ACC112 (cell line): Measurements from ENCODE around the gene DSC1.
"Not testable (repeated sequence)": the region's sequence is repeated elsewhere in the genome, so short reads cannot be mapped to it uniquely, and the experiment has no call there.

Experiments
- H2AFZ ChIP-seq: fragments of 200-600 bp; sonication (generic); one replicate; pipeline ENCODE4 v1.6.0; 2017; ENCODE audit warnings: antibody characterized with exemption, low read length; ENCODE audit not compliant: unreplicated experiment
- H3K27ac ChIP-seq: fragments of 200-600 bp; sonication (generic); 2 replicates; pipeline ENCODE4 v1.5.1; 2014; ENCODE audit warnings: low read depth, mild to moderate bottlenecking, antibody characterized with exemption, low read length, moderate library complexity
- H3K27me3 ChIP-seq: fragments of 200-600 bp; sonication (generic); 2 replicates; pipeline ENCODE4 v1.6.1; 2014; ENCODE audit warnings: mild to moderate bottlenecking, antibody characterized with exemption, low read length, moderate library complexity, mixed read lengths; ENCODE audit not compliant: insufficient read depth
- H3K36me3 ChIP-seq: fragments of 200-600 bp; sonication (generic); 2 replicates; pipeline ENCODE4 v1.6.1; 2016; ENCODE audit warnings: mild to moderate bottlenecking, antibody characterized with exemption, low read length, moderate library complexity, mixed read lengths; ENCODE audit not compliant: insufficient read depth
- H3K4me1 ChIP-seq: fragments of 200-600 bp; sonication (generic); one replicate; pipeline ENCODE4 v1.6.1; 2016; ENCODE audit warnings: low read length, mixed read lengths; ENCODE audit not compliant: insufficient read depth, unreplicated experiment, control insufficient read depth
- H3K4me3 ChIP-seq: fragments of 200-600 bp; sonication (generic); 2 replicates; pipeline ENCODE4 v1.5.1; 2014; ENCODE audit warnings: mild to moderate bottlenecking, low read depth, low read length
- H3K79me2 ChIP-seq: fragments of 200-600 bp; sonication (generic); one replicate; pipeline ENCODE4 v1.6.0; 2016; ENCODE audit warnings: low read length; ENCODE audit not compliant: control insufficient read depth, unreplicated experiment, insufficient read depth

The DSC1 gene

GRCh38 chr18:31143025-31143424 is 19.6 kb downstream of the DSC1 start:
- H3K4me1 ChIP-seq: no peaks in the 10 kb centered on the region
- H3K79me2 ChIP-seq: no peaks in the 10 kb centered on the region
- H3K4me3 ChIP-seq: no peak overlapping the region
- no peaks in the 10 kb centered on the region for H3K36me3 ChIP-seq
- no peak overlapping the region for H2AFZ ChIP-seq
- H3K27me3 ChIP-seq: no peaks in the 10 kb centered on the region
- no peak overlapping the region for H3K27ac ChIP-seq

- no peaks in the 10 kb centered on the region for H3K4me1 ChIP-seq
- no peaks in the 10 kb centered on the region for H3K79me2 ChIP-seq
- no peaks in the 10 kb centered on the region for H3K36me3 ChIP-seq
- H3K4me3 ChIP-seq: no peak overlapping the region
- H3K27ac ChIP-seq: no peak overlapping the region
- H2AFZ ChIP-seq: no peak overlapping the region
- no peaks in the 10 kb centered on the region for H3K27me3 ChIP-seq
These were observed 23.9 kb downstream of the DSC1 start for GRCh38 chr18:31138709-31139108.

- no peaks in the 10 kb centered on the region for H3K36me3 ChIP-seq
- H3K27me3 ChIP-seq: no peaks in the 10 kb centered on the region
- no peak overlapping the region for H3K27ac ChIP-seq
- H3K79me2 ChIP-seq: no peaks in the 10 kb centered on the region
- no peaks in the 10 kb centered on the region for H3K4me1 ChIP-seq
- no peak overlapping the region for H3K4me3 ChIP-seq
- no peak overlapping the region for H2AFZ ChIP-seq
These were observed 27.6 kb downstream of the DSC1 start for GRCh38 chr18:31134988-31135529.

- Histone ChIP-seq H3K79me2 (no peaks in the 10 kb centered on the region), H3K4me1 (no peaks in the 10 kb centered on the region), H3K36me3 (no peaks in the 10 kb centered on the region), H3K4me3 (no peak overlapping the region), H2AFZ (no peak overlapping the region), H3K27me3 (no peaks in the 10 kb centered on the region), H3K27ac (no peak overlapping the region)
These were observed 33.1 kb downstream of the DSC1 start for GRCh38 chr18:31129398-31130115.

GRCh38 chr18:31125878-31126277 is 36.8 kb downstream of the DSC1 start:
- no peak overlapping the region for H3K27ac ChIP-seq
- H3K4me1 ChIP-seq: no peaks in the 10 kb centered on the region
- no peaks in the 10 kb centered on the region for H3K36me3 ChIP-seq
- no peak overlapping the region for H3K4me3 ChIP-seq
- H3K79me2 ChIP-seq: no peaks in the 10 kb centered on the region
- no peak overlapping the region for H2AFZ ChIP-seq
- H3K27me3 ChIP-seq: no peaks in the 10 kb centered on the region

GRCh38 chr18:31123125-31123524 is 39.5 kb downstream of the DSC1 start:
- not testable (repeated sequence) for H3K27ac ChIP-seq, H2AFZ ChIP-seq, H3K27me3 ChIP-seq, H3K4me3 ChIP-seq, H3K79me2 ChIP-seq, H3K36me3 ChIP-seq, H3K4me1 ChIP-seq

GRCh38 chr18:31120594-31120993 is 42.1 kb downstream of the DSC1 start:
- no peaks in the 10 kb centered on the region for H3K79me2 ChIP-seq
- H3K36me3 ChIP-seq: no peaks in the 10 kb centered on the region
- H3K4me1 ChIP-seq: no peaks in the 10 kb centered on the region
- no peak overlapping the region for H3K27ac ChIP-seq
- no peak overlapping the region for H2AFZ ChIP-seq
- H3K4me3 ChIP-seq: no peak overlapping the region
- H3K27me3 ChIP-seq: no peaks in the 10 kb centered on the region

GRCh38 chr18:31116853-31117595 is 45.6 kb downstream of the DSC1 start:
- H3K4me3 ChIP-seq: no peak overlapping the region
- no peak overlapping the region for H2AFZ ChIP-seq
- no peaks in the 10 kb centered on the region for H3K79me2 ChIP-seq
- H3K27ac ChIP-seq: no peak overlapping the region
- H3K4me1 ChIP-seq: no peaks in the 10 kb centered on the region
- H3K36me3 ChIP-seq: no peaks in the 10 kb centered on the region
- no peaks in the 10 kb centered on the region for H3K27me3 ChIP-seq

- no peak overlapping the region for H3K4me3 ChIP-seq
- no peak overlapping the region for H2AFZ ChIP-seq
- no peaks in the 10 kb centered on the region for H3K4me1 ChIP-seq
- no peaks in the 10 kb centered on the region for H3K36me3 ChIP-seq
- no peak overlapping the region for H3K27ac ChIP-seq
- H3K27me3 ChIP-seq: no peaks in the 10 kb centered on the region
- H3K79me2 ChIP-seq: no peaks in the 10 kb centered on the region
These were observed 49.9 kb downstream of the DSC1 start for GRCh38 chr18:31112804-31113203.

GRCh38 chr18:31105733-31106132 is 56.9 kb downstream of the DSC1 start:
- Histone ChIP-seq H2AFZ (no peak overlapping the region), H3K27me3 (peaks cover 8% of the 10 kb centered on the region; the same call in 1 of the 2 replicates), H3K27ac (no peak overlapping the region), H3K36me3 (no peaks in the 10 kb centered on the region), H3K4me1 (no peaks in the 10 kb centered on the region), H3K79me2 (no peaks in the 10 kb centered on the region), H3K4me3 (no peak overlapping the region)

GRCh38 chr18:31104444-31104843 is 58.2 kb downstream of the DSC1 start:
- Histone ChIP-seq H3K27ac (no peak overlapping the region), H3K4me1 (no peaks in the 10 kb centered on the region), H2AFZ (no peak overlapping the region), H3K79me2 (no peaks in the 10 kb centered on the region), H3K27me3 (peaks cover 14% of the 10 kb centered on the region; the same call in 1 of the 2 replicates), H3K36me3 (no peaks in the 10 kb centered on the region), H3K4me3 (no peak overlapping the region)
